ENCODE results near the gene ST3GAL6. TPM values are rescaled to one million over a fixed set of nuclear protein-coding genes. Genes with fewer than 3 reads are reported as not detected.

ST3GAL6 gene
- total RNA-seq, 1 donor from 2014 or later = 6.5 TPM

DNA sequence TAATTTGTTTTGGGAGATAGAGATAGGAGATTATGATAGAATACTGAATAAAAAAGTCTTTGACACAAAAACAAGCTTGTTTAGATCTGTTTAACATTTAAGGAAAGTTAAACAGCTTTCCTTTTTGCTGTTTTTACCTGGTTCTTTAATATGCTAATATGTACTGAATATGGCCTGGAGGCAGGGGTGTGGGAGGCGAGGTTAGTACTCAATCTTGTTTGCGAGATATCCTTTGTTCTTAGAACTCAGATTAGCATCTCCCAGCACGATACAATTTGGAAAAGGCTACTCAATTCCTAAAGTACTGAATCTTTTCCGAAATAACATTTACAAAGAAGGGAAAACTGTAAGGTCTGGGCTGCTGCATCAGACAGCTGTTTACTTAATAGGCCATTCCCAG, 40.8 kb upstream of the ST3GAL6 start:
- no peaks in the 10 kb centered on the region for H3K27me3 Mint-ChIP-seq (ENCODE audit: unreplicated experiment)
- TF ChIP-seq, protein P1, sequence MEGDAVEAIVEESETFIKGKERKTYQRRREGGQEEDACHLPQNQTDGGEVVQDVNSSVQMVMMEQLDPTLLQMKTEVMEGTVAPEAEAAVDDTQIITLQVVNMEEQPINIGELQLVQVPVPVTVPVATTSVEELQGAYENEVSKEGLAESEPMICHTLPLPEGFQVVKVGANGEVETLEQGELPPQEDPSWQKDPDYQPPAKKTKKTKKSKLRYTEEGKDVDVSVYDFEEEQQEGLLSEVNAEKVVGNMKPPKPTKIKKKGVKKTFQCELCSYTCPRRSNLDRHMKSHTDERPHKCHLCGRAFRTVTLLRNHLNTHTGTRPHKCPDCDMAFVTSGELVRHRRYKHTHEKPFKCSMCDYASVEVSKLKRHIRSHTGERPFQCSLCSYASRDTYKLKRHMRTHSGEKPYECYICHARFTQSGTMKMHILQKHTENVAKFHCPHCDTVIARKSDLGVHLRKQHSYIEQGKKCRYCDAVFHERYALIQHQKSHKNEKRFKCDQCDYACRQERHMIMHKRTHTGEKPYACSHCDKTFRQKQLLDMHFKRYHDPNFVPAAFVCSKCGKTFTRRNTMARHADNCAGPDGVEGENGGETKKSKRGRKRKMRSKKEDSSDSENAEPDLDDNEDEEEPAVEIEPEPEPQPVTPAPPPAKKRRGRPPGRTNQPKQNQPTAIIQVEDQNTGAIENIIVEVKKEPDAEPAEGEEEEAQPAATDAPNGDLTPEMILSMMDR (IDR thresholded peaks at IDR 0.05; ENCODE audit: unreplicated experiment) = no peak
- H3K4me3 Mint-ChIP-seq (ENCODE audit: unreplicated experiment) = no peak overlapping the region
- H3K27ac Mint-ChIP-seq (ENCODE audit: unreplicated experiment) = no peak overlapping the region
- DNase-seq (ENCODE audit: low spot score) = no peak
- H3K36me3 Mint-ChIP-seq (ENCODE audit: low read depth, unreplicated experiment) = no peaks in the 10 kb centered on the region
- H3K4me1 Mint-ChIP-seq (ENCODE audit: unreplicated experiment) = peaks cover 5% of the 10 kb centered on the region
- no peaks in the 10 kb centered on the region for H3K9me3 Mint-ChIP-seq (ENCODE audit: unreplicated experiment)

DNA sequence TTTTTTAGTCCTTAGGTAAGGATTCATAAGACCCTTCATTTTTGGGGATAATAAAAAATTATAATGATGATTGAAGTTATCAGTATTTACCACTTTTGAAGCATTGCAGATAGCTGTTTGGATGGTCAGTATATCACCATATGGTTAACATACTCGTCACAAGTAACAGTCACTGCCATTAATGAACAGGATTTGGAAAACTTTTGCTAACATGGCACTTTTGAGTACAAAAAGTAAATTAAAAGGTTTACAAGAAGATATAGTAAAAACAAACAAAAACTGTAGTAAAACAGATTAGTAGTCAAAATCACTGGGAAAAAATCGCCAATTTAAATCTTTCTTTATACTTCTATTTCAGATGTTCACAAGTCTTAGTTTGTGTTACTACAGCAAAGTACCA, 37.8 kb upstream of the ST3GAL6 start:
- H3K27ac Mint-ChIP-seq (ENCODE audit: unreplicated experiment) = no peak overlapping the region
- TF ChIP-seq, protein P1 (IDR thresholded peaks at IDR 0.05; ENCODE audit: unreplicated experiment) = no peak
- H3K27me3 Mint-ChIP-seq (ENCODE audit: unreplicated experiment) = no peaks in the 10 kb centered on the region
- H3K36me3 Mint-ChIP-seq (ENCODE audit: low read depth, unreplicated experiment) = no peaks in the 10 kb centered on the region
- no peak overlapping the region for H3K4me3 Mint-ChIP-seq (ENCODE audit: unreplicated experiment)
- H3K9me3 Mint-ChIP-seq (ENCODE audit: unreplicated experiment) = no peaks in the 10 kb centered on the region
- no peaks in the 10 kb centered on the region for H3K4me1 Mint-ChIP-seq (ENCODE audit: unreplicated experiment)
- DNase-seq (ENCODE audit: low spot score) = no peak

DNA sequence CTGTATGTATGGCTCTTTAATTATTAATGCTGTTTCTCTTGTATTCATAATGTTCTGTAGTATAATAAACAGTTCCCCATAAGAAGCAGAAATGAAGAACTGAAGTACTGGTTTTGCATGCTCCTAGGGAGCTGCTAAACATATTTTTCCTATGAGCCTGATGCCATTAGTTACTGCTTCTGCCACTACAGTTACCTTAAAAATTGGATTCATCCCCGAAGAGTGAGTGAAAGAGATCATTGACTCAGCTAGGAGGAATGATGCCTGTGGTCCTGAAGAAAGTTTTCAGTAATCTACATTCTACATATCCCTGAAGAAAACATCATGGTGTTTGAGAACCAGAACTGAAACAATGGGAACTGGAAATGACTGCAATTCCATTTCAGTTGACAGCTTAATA, 37.1 kb upstream of the ST3GAL6 start:
- no peak for DNase-seq (ENCODE audit: low spot score)
- no peaks in the 10 kb centered on the region for H3K36me3 Mint-ChIP-seq (ENCODE audit: low read depth, unreplicated experiment)
- H3K4me3 Mint-ChIP-seq (ENCODE audit: unreplicated experiment) = no peak overlapping the region
- H3K9me3 Mint-ChIP-seq (ENCODE audit: unreplicated experiment) = no peaks in the 10 kb centered on the region
- no peak overlapping the region for H3K27ac Mint-ChIP-seq (ENCODE audit: unreplicated experiment)
- TF ChIP-seq, protein P1 (IDR thresholded peaks at IDR 0.05; ENCODE audit: unreplicated experiment) = no peak
- no peaks in the 10 kb centered on the region for H3K4me1 Mint-ChIP-seq (ENCODE audit: unreplicated experiment)
- no peaks in the 10 kb centered on the region for H3K27me3 Mint-ChIP-seq (ENCODE audit: unreplicated experiment)

DNA sequence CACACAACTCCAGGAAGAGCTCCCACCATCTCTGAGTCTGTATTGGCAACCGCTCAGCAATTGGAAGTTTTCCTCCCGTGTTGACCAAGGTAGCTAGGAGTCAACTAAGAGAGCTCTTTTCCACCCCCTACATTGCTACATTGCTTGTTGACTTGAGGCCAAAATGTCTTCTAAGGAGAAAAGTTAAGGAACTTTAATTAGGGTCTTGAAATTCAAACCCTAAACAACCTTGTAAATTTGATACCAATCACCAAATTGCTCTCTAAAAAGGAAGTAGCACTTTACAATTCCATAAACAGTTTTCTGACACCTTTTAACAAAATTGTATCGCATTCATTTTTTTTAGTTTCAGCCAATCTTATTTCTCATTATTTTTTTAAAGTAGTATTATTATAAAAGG, 35.5 kb upstream of the ST3GAL6 start:
- TF ChIP-seq, protein P1 (IDR thresholded peaks at IDR 0.05; ENCODE audit: unreplicated experiment) = no peak
- peaks cover 2% of the 10 kb centered on the region for H3K27me3 Mint-ChIP-seq (ENCODE audit: unreplicated experiment)
- H3K4me1 Mint-ChIP-seq (ENCODE audit: unreplicated experiment) = no peaks in the 10 kb centered on the region
- H3K27ac Mint-ChIP-seq (ENCODE audit: unreplicated experiment) = no peak overlapping the region
- H3K4me3 Mint-ChIP-seq (ENCODE audit: unreplicated experiment) = no peak overlapping the region
- no peaks in the 10 kb centered on the region for H3K9me3 Mint-ChIP-seq (ENCODE audit: unreplicated experiment)
- no peaks in the 10 kb centered on the region for H3K36me3 Mint-ChIP-seq (ENCODE audit: low read depth, unreplicated experiment)
- no peak for DNase-seq (ENCODE audit: low spot score)

DNA sequence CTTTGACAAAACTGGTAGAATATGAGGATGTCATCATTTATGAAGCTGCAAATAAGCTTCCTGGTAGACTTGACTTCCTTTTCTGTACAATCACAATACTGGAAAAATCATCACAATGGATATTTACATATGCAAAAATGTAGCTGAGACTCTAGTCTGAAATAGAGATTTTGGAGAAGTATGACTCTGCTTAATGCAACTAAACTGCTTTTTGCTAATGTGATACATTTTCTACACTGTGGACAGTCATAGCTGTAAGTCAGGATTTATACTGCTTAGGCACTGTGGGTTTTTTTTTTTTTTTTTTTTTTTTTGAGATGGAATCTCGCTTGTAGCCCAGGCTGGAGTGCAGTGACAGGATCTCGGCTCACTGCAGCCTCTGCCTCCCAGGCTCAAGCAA, 34.5 kb upstream of the ST3GAL6 start:
- H3K4me1 Mint-ChIP-seq (ENCODE audit: unreplicated experiment) = peaks cover 4% of the 10 kb centered on the region
- no peaks in the 10 kb centered on the region for H3K36me3 Mint-ChIP-seq (ENCODE audit: low read depth, unreplicated experiment)
- no peak overlapping the region for H3K4me3 Mint-ChIP-seq (ENCODE audit: unreplicated experiment)
- H3K27ac Mint-ChIP-seq (ENCODE audit: unreplicated experiment) = no peak overlapping the region
- TF ChIP-seq, protein P1 (IDR thresholded peaks at IDR 0.05; ENCODE audit: unreplicated experiment) = no peak
- no peak for DNase-seq (ENCODE audit: low spot score)
- H3K9me3 Mint-ChIP-seq (ENCODE audit: unreplicated experiment) = no peaks in the 10 kb centered on the region
- peaks cover 4% of the 10 kb centered on the region for H3K27me3 Mint-ChIP-seq (ENCODE audit: unreplicated experiment)

Measured in endothelial cell (in vitro differentiated cells).